GM12878 (cell line): ENCODE results near the gene TEX51. TPM values are rescaled to one million over a fixed set of nuclear protein-coding genes. Genes with fewer than 3 reads are reported as not detected.

Experiments used
- ATAC-seq: fragments of 200-7000 bp; cut with Tn5 transposase; 3 replicates; pipeline ENCODE4 v1.9.1; 2020; ENCODE audit warnings: mild to moderate bottlenecking, moderate library complexity
- BruUV-seq: library from RNA; stranded (reverse); fragments of 400-500 nt; replicated peaks from 2 replicates; lab custom pipeline; 2021; lab: Mats Ljungman, UMichigan
- CTCF ChIA-PET: fragments of 300-600 bp; sonication (Branson Sonifier 250); formaldehyde crosslinking; extraction: SDS; loops from one replicate; lab custom pipeline; 2021; ENCODE audit warnings: inconsistent platforms; lab: Yijun Ruan, JAX
- POLR2A ChIA-PET: fragments of 350-600 bp; formaldehyde crosslinking; extraction: SDS; loops from one replicate; lab custom pipeline; 2021; ENCODE audit warnings: inconsistent platforms; lab: Charles Lee
- RAD21 ChIA-PET: fragments of 300-600 bp; sonication (Branson Sonifier 250); formaldehyde crosslinking; loops from one replicate; lab custom pipeline; 2023; ENCODE audit warnings: antibody characterized with exemption; ENCODE audit not compliant: unreplicated experiment; lab: Charles Lee
- SMC1A ChIA-PET: fragments of 300-600 bp; sonication (Branson Sonifier 250); formaldehyde crosslinking; loops from one replicate; lab custom pipeline; 2023; ENCODE audit not compliant: unreplicated experiment, uncharacterized antibody; lab: Charles Lee
- DNase-seq: peaks from one replicate; pipeline ENCODE4 v3.0.0-alpha.2; 2011; ENCODE audit warnings: low read depth, low spot score
- FAIRE-seq: peaks from 3 replicates; lab custom pipeline; 2011; peaks lifted over from hg19 to GRCh38; lab: Jason Lieb, UNC
- H2AFZ ChIP-seq: 2 replicates; pipeline ENCODE4 v1.6.0; 2011; ENCODE audit warnings: low read depth, low read length, control low read depth; ENCODE audit not compliant: control insufficient read depth
- H3K27ac ChIP-seq: 2 replicates; pipeline ENCODE4 v1.5.1; 2011; ENCODE audit warnings: control low read depth; ENCODE audit not compliant: control insufficient read depth, insufficient read depth
- H3K27me3 ChIP-seq, 2 experiments: replicated peaks in 1 of 2; 2 replicates each; pipeline versions ENCODE4 v1.6.0 to v1.6.1; 2011; ENCODE audit warnings: low read length in 1 of 2; ENCODE audit not compliant: control insufficient read depth in 2 of 2, insufficient read depth in 2 of 2
- H3K36me3 ChIP-seq, 2 experiments: 2 replicates each; pipeline ENCODE4 v1.5.1; 2011; ENCODE audit warnings: low read length in 1 of 2; ENCODE audit not compliant: control insufficient read depth in 2 of 2, insufficient read depth in 2 of 2
- H3K4me1 ChIP-seq: 2 replicates; pipeline ENCODE4 v1.6.1; 2011; ENCODE audit warnings: mild to moderate bottlenecking, low read length, moderate library complexity, mixed read lengths; ENCODE audit not compliant: control insufficient read depth, insufficient read depth
- H3K4me2 ChIP-seq: 2 replicates; pipeline ENCODE4 v1.6.0; 2011; ENCODE audit warnings: control low read depth; ENCODE audit not compliant: control insufficient read depth, insufficient read depth
- H3K4me3 ChIP-seq: fragments of 200-600 bp; sonication (generic); 2 replicates; pipeline ENCODE4 v1.5.1; 2016
- H3K79me2 ChIP-seq: 2 replicates; pipeline ENCODE4 v1.6.0; 2011; ENCODE audit warnings: low read length; ENCODE audit not compliant: control insufficient read depth, insufficient read depth
- H3K9ac ChIP-seq: 2 replicates; pipeline ENCODE4 v1.8.0; 2011; ENCODE audit warnings: low read length, control low read depth, mixed read lengths; ENCODE audit not compliant: control insufficient read depth, insufficient read depth
- H3K9me3 ChIP-seq: replicated peaks from 3 replicates; pipeline ENCODE4 v1.5.1; 2011; ENCODE audit warnings: mild to moderate bottlenecking, low read length; ENCODE audit not compliant: control insufficient read depth, insufficient read depth
- H4K20me1 ChIP-seq: 2 replicates; pipeline ENCODE4 v1.6.0; 2011; ENCODE audit not compliant: control insufficient read depth, insufficient read depth
- BCLAF1 ChIP-seq: fragments of 450-650 bp; IDR thresholded peaks from 2 replicates; pipeline ENCODE4 v1.6.1; 2017; ENCODE audit warnings: antibody characterized with exemption, mild to moderate bottlenecking, moderate library complexity
- DPF2 ChIP-seq: fragments of 450-650 bp; IDR thresholded peaks from 2 replicates; pipeline ENCODE4 v1.6.1; 2017; ENCODE audit warnings: mild to moderate bottlenecking
- HDGF ChIP-seq: fragments of 450-650 bp; IDR thresholded peaks from 2 replicates; pipeline ENCODE4 v1.6.1; 2016; ENCODE audit warnings: antibody characterized with exemption
- JUNB ChIP-seq: IDR thresholded peaks from 2 replicates; pipeline ENCODE4 v1.6.1; 2016; ENCODE audit warnings: antibody characterized with exemption, mild to moderate bottlenecking
- KAT2A ChIP-seq: conservative IDR thresholded peaks from 2 replicates; pipeline ENCODE4 v1.6.1; 2011; ENCODE audit warnings: low read depth, low read length; ENCODE audit not compliant: control insufficient read depth
- MYC ChIP-seq: IDR thresholded peaks from 2 replicates; pipeline ENCODE4 v1.6.1; 2011; ENCODE audit warnings: mild to moderate bottlenecking, low read length, moderate library complexity, inconsistent platforms; ENCODE audit not compliant: insufficient read depth, insufficient replicate concordance, insufficient read length, severe bottlenecking
- POLR2A ChIP-seq: IDR thresholded peaks from 2 replicates; pipeline ENCODE4 v1.6.1; 2011; ENCODE audit warnings: low read depth, mild to moderate bottlenecking, low read length
- POLR2AphosphoS5 ChIP-seq: IDR thresholded peaks from 2 replicates; pipeline ENCODE4 v1.6.1; 2011; ENCODE audit warnings: mild to moderate bottlenecking, low read length, inconsistent platforms
- RELA ChIP-seq: fragments of 450-650 bp; IDR thresholded peaks from 2 replicates; pipeline ENCODE4 v1.8.0; 2014; ENCODE audit warnings: borderline replicate concordance; ENCODE audit not compliant: partially characterized antibody
- SP1 ChIP-seq: IDR thresholded peaks from one replicate; pipeline ENCODE4 v1.6.1; 2011; ENCODE audit warnings: low read depth, low read length
- SUPT20H ChIP-seq: IDR thresholded peaks from 2 replicates; pipeline ENCODE4 v1.6.1; 2011; ENCODE audit warnings: low read depth, mild to moderate bottlenecking, low read length, moderate library complexity, borderline replicate concordance; ENCODE audit not compliant: control insufficient read depth
- TBL1XR1 ChIP-seq: IDR thresholded peaks from 2 replicates; pipeline ENCODE4 v1.6.1; 2012; ENCODE audit warnings: low read depth, low read length, improper control_type of control experiment
- WGBS: methylation state at CpG from one replicate; pipeline ENCODE4 v1.1.6; 2016; ENCODE audit warnings: low lambda C conversion rate; ENCODE audit not compliant: insufficient replicate concordance, insufficient coverage; ENCODE audit errors: missing lambda C conversion rate; 5-methylcytosine and 5-hydroxymethylcytosine counted together
- in situ Hi-C: fragments of 300-500 bp; cut with MboI; formaldehyde crosslinking; loops from 9 replicates; pipeline ENCODE4 v1.14.3; 2018; ENCODE audit warnings: mixed read lengths
- intact Hi-C: fragments of 100-400 bp; cut with micrococcal nuclease; formaldehyde crosslinking; loops from one replicate; pipeline ENCODE4 v1.14.2; 2022; ENCODE audit not compliant: unreplicated experiment
- polyA plus RNA-seq, 11 experiments: library from polyadenylated mRNA; depleted of rRNA in 4 of 11; unstranded in 6 of 11; stranded (reverse) in 5 of 11; fragments of >200 nt; fragmentation: Nextera tagmentation in 4 of 11; fragmentation: Illumina TruSeq in 1 of 11; extraction: Ambion mirVana in 4 of 11; extraction: Trizol in 1 of 11; gene quantifications; 1 replicate in 1 of 11; 2 replicates in 10 of 11; pipeline versions ENCODE4 v1.2.1 to v1.2.3, GENCODE V29; 2011 to 2016; ENCODE audit warnings: inconsistent platforms in 2 of 11, missing spikeins in 2 of 11, low read depth in 1 of 11
- total RNA-seq, 4 experiments: library from RNA; depleted of rRNA in 3 of 4; stranded (reverse); fragments of >200 nt in 3 of 4; fragmentation: Illumina TruSeq in 1 of 4; extraction: Trizol in 1 of 4; gene quantifications; 2 replicates each; pipeline versions ENCODE4 v1.2.1 to v1.2.3, GENCODE V29; 2013 to 2021
- TF ChIP-seq, protein P1 (sequence below): IDR thresholded peaks from 2 replicates; pipeline ENCODE4 v1.6.1; 2012; ENCODE audit warnings: low read length, inconsistent platforms

The TEX51 gene
- total and polyA plus RNA-seq, 10 of the 15 experiments (the other 5 are each of a cell fraction or from before 2014, with no cell fraction given): not detected

DNA sequence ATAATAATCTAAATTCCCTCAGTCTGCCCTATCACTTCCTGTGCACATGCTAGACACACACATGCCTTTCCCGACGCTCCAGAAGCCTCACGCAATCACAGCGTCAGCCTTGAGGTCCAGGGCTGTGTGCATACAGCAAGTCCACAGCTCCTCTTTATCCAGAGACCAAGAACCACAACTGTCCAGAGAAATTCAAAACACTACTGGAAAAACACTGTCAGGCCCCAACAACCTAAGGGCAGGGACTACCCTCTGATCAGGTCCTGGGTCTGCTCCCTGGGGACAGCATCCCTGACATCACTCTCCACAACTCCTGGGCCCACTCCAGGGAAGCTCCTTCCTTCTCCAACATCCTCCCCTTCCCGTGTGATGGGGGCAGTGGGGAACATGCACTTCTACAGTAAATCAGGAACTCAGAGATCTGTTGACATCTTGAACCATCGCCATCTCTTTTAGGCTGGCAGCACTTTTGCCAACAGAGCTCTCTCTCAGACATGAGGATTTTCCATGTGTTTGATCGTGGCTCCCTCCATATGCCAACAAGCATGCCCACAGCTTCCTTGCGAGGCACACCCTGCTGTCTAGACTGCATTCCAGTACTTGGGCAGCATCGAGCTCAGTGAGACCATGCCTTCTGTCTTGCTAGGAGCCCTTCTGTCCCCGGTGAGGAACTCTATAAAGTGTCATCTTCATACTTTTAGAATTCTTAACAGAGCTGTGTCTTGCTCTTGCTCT, 15.4 kb downstream of the TEX51 start:
- no peak overlapping the region for H3K4me2 ChIP-seq
- H3K79me2 ChIP-seq: no peaks in the 10 kb centered on the region
- H3K27ac ChIP-seq: no peak overlapping the region
- no peak overlapping the region for H3K4me3 ChIP-seq
- BruUV-seq: no TSS peak
- no peaks in the 10 kb centered on the region for H3K9me3 ChIP-seq
- ATAC-seq: no peak
- H3K27me3 ChIP-seq: no peaks in the 10 kb centered on the region
- no peak for TF ChIP-seq SUPT20H
- no peak for TF ChIP-seq HDGF
- TF ChIP-seq JUNB: no peak
- no peak for TF ChIP-seq KAT2A
- TF ChIP-seq POLR2AphosphoS5: no peak
- TF ChIP-seq, protein P1, sequence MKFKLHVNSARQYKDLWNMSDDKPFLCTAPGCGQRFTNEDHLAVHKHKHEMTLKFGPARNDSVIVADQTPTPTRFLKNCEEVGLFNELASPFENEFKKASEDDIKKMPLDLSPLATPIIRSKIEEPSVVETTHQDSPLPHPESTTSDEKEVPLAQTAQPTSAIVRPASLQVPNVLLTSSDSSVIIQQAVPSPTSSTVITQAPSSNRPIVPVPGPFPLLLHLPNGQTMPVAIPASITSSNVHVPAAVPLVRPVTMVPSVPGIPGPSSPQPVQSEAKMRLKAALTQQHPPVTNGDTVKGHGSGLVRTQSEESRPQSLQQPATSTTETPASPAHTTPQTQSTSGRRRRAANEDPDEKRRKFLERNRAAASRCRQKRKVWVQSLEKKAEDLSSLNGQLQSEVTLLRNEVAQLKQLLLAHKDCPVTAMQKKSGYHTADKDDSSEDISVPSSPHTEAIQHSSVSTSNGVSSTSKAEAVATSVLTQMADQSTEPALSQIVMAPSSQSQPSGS: no peak
- no peak for TF ChIP-seq RELA
- no peak for TF ChIP-seq DPF2
- no peak for TF ChIP-seq POLR2A
- TF ChIP-seq BCLAF1: no peak
- no peak for TF ChIP-seq TBL1XR1
- no peak for TF ChIP-seq MYC
- no peak for TF ChIP-seq SP1
- H3K36me3 ChIP-seq: no peaks in the 10 kb centered on the region
- H2AFZ ChIP-seq: no peak overlapping the region
- intact Hi-C loops: no loop called here
- SMC1A ChIA-PET: no interaction called here
- CTCF ChIA-PET: no interaction called here
- H3K4me1 ChIP-seq: no peaks in the 10 kb centered on the region
- POLR2A ChIA-PET: no interaction called here
- H4K20me1 ChIP-seq: no peaks in the 10 kb centered on the region
- no peak for FAIRE-seq
- H3K9ac ChIP-seq: no peak overlapping the region
- 46% methylated on average over 10 of the region's 10 CpGs for WGBS
- RAD21 ChIA-PET: no interaction called here
- DNase-seq: no peak
- in situ Hi-C loops: no loop called here
